NCI-H774 (cell line): ENCODE results near the gene PEPD.

ENCODE experiments used
- DNase-seq: peaks from one replicate; lab custom pipeline; 2025; lab: John Stamatoyannopoulos, UW

Gene PEPD

DNA sequence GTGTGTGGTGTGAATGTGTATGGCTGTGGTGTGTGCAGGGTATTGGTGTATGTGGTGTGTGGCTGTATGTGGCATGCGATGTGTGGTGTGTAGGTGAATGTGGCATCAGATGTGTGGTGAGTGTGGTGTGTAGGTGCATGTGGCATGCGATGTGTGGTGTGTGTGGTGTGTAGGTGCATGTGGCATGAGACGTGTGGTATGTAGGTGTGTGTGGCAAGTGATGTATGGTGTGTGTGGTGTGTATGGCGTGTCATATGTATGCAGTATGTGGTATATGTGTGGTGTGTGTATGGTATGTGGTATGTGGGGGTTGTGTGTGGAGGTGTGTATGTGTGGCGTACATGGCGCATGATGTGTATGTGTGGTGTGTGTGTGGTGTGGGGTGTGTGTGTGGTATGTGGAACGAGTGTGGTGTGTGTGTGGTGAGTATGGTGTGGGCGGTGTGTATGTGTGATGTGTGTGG is 63.4 kb downstream of the PEPD start:
- no peak for DNase-seq

DNA sequence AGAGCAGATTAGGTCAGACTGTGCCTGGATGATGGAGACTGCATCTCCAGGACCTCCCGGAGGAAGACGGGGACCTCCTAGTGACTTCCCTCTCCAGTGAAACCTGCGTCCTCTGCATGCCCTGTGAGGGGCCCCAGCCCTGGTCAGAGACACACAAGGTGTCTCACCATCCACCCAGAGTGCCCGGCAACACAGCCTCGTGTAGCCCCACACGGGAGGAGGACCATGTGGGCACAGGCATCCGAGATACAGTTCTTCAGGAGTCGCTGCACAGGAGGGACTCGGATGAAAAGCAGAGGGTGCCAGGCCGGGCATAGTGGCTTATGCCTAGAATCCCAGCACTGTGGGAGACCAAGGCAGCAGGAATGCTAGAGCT is 64.8 kb downstream of the PEPD start:
- no peak for DNase-seq

DNA sequence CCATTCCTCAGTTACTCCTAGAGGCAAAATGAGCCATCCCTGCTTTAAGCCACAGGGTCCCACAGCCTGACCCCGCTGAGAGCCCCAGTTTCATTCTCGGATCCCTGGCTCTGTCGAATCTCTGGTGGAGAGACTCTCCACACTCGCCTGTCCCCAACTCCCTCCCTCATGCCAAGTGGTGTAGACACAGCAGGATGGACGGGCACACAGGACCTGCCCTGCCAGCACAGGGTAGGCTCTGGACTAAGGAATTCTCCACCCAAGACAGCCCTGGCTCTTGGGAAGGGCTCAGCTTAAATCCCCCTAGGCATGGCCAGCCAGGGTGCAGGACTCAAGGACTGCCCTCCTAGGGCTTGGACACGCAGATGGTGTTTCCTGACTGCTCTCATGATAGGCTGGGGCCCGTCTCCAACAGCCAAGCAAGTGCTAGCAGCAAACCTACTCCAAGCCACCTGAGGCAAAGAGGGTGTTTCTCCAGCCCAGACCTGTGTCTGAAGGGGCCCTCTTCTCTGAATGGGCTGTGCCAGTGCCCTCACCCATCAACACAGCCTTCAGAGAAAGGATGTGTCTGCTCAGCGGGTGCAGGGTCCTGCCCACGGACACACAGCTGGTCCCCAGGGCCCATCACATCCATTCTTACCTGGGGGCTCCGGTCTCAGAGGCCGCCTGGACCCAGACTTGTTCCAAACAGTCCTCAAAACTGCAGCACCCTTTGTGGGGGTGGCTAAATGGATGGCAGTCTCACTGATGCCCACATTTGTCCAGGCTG is 65.3 kb downstream of the PEPD start:
- DNase-seq, result no peak

DNA sequence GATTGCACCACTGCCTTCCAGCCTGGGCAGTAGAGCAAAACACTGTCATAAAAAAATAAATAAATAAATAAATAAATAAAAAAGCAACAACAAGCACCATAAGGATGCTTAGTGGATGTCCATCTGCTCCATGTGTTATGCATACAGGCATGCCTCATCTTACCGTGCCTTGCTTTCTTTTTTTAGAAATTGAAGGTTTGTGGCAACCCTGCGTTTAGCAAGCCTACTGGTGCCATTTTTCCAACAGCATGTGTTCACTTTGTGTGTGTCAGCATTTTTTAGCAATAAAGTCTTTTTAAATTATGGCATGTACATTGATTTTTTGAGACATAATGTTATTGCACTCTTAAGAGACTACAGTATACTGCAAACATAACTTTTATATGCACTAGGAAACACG is 68.3 kb downstream of the PEPD start:
- no peak for DNase-seq

DNA sequence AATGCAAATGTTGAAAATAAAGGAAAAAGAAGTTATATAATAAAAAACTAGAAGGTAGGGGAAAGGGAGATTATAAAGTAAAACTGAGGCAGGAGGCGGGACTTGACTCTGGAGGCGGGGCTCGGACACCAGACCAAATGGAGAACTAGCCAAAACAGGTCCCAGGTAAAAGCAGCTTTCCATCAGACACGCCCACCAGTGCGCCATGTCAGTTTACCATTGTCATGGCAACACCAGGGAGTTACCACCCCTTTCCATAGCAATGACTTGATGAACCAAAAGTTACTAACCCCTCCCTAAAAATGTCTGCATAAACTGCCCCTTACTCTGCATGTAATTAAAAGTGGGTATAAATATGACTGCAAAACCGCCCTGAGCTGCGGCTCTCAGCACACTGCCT is 70.9 kb downstream of the PEPD start:
- no peak for DNase-seq

DNA sequence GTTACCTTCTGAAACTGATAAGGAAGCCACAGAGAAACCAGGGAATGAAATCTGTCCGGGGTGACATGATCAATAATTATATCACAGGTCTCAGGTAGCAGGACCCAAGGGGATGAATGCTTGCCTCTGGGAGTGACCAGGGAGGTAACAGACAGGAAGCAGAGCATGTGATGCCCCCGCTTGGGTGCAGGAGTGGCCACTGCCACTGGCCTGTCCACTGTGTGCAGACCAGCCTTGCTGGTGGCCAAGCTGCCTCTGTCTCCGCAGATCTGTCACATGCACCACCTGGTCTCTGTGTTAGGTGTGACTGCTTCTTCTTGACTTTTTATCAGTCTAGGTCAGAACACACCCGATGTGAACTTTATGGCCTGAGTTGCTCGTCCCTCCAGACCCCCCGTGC is 71.8 kb downstream of the PEPD start:
- no peak for DNase-seq

DNA sequence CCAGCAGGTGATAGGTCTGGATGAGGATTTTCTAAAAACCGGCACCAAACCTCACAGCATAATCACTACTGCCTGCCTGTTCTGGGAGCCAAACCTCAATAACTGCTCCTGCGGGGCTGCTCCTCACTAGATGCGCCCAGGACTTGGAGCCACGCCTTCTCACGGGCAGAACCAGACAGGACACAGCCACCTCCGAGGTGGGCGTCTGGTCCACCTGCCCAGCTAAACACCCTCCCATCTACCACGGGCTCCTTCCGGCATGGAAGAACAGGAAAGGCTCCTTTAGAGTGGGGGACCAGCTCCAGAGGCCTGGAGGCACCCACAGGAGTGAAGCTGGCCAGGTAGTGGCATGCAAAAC is 73.5 kb downstream of the PEPD start:
- no peak for DNase-seq

DNA sequence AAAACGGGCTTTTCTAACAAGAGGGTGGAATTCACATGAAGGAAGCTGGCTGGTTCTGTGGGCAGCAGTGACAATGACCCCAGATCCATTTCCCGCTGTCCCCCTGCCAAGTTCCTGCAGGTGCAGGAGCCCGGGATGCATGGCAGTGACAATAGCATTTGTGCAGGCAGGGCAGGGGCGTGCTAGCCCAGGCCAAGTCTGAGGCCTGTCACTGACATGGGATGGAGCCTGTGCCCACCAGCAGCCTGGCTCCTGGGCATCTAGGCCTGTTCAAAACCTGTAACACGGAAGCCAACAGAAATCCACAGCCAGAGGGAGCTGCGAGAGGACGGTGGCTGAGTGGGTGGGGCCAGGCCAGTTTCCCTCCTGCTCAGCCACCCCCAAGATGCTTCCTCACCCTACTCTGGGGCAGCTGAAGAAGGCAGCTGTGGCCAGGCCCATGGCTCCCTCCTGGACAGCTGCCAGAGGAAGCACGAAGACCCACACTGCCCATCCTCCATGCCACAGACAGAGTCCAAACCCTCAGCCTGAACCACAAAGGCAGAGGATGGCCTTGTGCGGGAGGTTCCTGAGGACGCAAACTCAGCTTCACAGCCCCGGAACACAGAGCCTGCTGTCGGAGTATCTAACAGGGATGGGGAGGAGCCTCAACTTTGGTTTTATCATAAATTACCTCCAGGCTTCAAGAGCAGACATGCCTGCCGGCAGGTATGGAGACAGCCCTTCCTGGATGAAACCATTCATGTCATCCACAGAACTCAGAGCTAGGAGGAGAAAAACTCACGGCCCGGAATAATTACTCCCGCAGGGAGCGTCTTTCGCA is 74.0 kb downstream of the PEPD start:
- DNase-seq, result no peak

DNA sequence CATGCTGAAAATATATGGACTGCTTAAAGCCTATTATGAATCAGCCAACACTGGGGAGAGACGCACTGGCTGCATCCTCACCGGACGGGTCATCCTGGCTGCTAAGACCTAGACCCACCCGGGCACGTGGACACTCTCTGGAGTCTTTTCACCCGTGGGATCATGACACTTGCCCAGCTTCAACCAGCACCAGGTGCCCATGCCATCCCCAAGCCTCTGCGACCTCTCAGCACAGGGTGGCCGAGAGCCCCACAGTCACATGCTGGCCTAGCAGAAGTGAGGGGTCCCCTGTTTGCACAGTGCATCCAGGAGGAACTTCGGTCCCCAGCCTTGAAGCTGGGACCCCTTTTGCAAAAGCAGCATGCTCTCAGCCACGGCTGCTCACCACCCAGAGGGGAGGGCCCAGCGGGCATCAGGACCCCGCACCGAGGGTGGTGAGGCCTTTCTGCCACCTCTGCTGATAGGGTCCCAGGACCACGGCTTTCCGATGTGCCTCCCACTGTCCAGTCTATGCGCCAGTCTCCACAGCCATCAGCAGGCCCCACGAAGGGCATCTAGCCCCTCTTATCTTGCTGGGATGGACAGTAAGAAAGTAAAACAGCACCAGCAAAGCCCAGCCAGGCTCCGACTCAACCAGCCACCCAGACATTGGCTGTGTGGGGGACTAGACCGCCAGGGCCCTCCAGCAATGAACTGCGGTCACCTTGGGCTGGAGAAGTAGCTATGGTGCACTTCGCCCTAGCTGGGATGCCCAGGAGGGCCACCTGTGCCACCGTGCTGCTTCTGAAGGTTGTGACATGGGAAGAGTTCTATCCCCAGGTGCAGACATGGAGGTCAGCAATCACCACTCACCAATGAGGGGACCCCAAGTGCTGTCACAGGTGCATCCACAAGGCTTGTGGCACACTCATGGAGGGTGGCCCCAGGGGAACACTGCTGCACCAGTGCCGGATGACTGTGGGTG is 75.0 kb downstream of the PEPD start:
- no peak for DNase-seq

DNA sequence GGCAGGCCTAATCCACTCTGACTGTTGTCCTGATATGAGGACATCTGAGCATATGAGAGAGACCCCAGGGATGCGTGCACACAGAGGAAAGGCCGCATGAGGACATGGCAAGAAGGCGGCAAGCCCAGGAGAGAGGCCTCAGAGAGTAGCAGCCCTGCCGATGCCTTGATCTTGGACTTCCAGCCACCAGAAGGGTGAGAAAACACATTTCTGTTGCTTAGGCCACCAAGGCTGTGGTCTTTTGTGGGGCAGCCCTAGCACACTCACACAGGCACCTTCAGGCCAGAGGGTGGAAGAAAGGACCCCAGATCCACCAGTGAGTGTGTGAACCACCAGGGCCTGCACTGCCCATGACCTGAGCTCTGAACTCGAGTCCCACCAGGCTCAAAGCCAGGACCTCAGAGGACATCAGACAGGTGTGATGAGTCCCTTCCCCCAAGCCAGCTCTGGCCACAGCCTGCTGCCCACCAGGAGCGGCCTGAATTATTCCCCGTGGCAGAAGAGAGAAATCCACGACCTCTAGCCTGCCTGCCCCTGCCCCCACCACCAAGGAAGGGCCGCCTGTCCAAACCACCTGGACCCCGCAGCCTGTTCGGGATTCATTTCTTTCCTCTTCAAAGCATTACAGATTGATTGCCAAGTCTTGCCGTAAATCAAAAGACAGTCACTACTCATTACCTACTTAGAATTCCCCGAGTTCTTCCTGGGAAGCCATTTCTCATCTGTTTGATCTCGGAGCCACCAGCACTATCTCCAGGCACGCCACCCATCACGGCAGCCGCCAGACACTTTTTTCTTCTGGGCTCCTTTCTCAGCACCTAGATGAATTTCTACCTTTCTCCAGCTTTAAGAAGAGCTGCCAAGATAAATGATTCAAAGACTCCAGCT is 75.9 kb downstream of the PEPD start:
- DNase-seq, result no peak

DNA sequence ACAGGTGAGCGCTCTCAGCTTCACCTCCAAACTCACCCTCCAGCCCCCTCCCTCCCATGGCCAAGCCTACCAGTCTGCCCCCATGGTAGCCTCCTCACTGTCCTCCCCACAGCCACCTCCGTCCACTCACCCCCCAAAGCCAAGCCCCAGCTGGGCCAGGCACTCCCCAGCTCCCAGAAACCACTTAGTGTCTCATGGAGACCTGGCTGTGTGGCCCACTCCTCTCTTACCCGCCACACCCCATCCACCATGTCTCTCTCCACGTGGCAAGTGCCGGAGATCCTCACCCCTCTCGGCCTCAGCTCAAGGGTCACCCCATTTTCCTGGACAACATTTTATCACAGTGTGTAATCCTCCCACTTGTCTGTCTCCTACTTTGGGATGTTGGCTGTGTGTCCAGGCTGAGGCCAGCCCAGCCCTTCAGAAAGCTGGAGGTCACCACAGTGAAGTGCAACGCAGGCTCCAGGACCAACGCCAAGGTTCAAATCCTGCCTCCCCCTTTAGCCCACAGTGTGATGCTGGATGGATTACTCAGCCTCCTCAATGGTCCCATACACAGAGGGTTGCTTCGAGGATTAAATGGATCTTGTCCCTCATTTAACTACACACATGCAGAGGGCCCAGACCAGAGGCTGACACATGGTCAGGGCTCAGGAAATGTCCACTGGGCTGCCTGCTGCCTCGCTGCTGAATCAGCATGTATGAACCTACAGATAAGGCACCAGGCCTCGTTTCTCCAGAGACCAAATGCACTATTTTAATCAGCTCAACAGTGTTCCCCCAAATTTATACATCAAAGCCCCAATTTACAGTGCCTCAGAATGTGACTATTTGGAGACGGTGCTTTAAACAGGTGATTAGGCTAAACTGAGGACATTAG is 76.8 kb downstream of the PEPD start:
- DNase-seq, result no peak

DNA sequence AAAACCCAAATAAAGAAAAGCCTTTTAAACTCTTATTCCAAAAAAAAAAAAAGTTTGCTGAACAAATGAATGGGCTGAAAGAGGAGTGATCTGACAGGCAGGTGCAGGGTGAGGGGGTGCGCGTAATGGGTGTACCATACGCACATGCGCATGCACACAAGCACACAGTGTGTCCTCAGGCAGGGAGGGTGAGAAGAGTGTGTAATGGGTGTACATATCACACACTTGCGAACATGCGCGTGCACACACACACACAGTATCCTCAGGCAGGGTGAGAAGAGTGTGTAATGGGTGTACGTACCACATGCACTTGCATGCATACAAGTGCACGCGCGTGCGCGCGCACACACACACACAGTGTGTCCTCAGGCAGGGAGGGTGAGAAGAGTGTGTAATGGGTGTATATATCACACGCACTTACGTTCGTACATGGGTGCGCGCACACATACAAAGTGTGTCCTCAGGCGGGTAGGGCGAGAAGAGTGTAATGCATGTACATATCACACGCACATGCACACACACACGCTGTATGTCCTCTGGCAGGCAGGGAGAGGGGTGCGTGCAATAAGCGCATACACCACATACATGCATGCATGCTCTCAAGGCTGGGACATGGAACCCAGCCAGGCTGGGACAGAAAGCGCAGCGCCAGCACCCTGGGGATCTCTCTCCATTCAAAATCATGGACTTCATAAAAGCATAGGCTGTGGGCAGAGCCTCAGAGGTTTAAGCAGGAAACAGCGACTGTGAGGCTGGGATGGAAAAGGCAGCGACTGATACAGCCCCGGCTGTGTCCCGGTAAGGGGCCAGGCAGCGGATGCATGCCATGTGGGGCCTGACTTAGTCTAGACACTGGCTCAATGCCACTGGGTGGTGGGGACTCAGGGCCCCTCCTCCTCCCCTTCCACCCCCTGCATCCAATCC is 77.7 kb downstream of the PEPD start:
- DNase-seq, result no peak

DNA sequence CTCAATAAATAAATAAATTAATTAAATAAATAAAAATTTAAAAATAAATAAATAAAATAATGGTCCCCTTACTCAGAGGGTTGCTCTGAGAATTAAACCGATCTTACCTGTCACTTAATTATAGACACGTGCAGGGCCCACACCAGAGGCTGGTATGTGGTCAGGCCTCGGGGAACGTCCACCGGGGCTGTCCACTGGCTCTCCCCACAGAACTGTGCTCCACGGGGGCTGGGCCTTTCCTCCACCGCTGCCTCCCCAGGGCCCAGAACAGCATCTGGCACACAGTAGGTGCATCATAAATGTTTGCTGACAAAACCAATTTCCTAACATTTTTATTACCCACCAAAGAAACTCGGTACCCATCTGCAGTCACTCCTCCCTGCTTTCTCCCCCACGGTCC is 78.9 kb downstream of the PEPD start:
- DNase-seq, result no peak

DNA sequence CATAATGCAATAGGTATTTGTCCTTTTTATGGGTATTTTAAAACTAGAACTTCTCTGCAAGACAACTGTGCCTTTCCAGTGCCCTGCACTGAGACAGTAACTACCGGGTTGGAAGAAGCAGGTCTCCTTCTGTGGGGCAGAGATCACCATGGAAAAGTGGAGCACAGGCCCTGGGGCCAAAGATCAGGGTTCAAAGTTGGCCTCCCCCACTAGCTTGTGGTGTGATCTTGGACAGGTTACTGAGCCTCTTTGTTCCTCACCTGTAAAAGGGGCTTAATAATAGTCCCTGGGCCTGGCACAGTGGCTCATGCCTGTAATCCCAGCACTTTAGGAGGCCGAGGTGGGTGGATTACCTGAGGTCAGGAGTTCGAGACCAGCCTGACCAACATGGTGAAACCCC is 79.8 kb downstream of the PEPD start:
- no peak for DNase-seq

DNA sequence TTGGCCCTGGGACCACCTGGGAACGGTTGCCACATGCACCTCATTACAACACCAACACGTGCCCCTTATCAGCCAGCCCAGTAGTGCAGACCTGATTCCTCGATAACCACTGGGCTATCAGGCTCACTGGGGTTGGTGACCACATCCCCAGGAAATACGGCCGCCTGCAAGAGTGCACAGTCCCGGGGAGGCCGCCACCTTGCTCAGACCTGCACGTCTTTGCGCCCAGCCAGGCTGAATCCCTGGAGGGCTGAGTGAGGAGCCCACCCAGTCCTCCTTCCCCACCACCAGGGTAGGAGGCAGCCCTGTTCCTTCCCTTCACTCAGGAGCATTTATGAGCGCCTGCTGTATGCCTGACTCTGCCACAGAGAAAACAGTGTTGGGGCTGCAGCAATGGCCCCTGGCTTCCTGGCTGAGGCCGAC is 80.3 kb downstream of the PEPD start:
- DNase-seq, result no peak

DNA sequence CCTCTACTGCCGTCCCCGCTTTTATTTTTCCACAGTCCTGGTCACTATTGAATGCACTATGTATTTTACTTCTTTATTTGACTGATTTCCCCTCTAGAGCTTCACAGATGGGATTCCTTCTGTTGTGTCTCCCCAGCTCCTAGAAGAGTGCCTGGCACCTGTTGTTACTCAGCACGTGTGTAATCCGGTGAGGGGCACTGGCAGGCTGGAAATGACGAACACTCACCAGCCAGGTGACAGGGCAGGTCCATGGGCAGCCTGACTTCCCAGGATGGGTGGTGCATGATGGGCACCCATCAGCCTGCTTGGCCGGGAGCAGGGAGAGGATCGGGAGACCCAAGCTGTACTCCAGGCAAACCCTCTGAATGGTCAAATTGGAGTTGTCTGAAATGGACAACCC is 80.9 kb downstream of the PEPD start:
- no peak for DNase-seq

DNA sequence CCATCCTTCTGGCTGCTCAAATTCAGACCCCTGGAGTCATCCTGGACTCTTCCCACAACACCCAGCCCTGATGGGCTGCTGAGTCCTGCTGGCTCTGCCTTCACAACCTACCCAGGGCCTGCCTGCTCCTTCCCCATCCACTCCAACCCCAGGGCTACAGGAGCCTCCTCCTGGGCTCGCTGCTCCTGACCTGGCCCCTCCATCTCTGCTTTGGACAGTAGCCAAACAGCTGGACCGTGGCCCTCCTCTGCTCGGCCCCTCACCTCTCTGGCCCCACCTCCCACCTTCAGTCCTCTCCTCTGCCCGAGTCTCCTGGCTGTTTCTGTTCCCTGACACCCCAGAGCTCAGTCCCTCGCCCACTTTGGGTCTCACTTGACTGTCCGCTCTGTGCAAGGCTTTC is 81.3 kb downstream of the PEPD start:
- no peak for DNase-seq

DNA sequence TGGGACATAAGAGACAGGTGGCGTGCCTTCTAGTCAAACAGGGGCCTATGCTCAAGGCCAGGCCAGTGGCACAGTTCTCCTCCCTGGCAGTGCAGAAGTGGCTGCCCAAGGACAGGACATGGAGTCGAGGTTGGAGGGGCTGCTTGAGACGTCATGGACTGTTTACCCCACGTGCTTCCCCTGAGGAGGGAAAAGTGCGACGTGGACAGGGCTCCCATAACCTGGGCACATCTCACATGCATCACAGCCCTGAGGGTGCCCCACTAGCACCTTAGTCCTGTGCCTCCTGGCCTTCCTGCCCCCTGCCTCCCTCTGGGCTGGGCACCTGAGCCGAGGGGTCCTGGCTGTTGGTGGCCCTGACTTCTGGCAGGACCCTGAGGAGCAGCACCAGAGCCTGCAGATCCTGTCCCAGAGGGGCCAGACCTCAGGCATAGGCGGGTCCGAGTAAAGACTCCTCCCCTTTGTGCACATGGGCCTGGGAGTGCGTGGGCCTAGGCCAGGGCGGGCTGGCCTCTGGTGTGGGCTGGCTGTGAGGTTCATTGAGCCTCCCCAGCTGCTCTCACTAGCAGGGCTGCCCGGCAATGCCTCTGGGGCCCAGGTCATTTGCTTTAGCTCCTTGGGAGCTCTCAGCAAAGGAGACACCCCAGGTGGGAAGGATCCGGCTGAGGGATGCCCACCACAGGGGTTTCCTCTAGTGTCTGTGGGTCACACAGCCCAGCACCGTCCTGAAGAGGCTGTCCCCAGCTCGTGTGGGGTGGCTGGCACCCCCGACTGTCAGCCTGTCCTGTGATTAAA is 82.4 kb downstream of the PEPD start:
- DNase-seq, result no peak
